GM20000 (cell line): ENCODE data around the gene ADCY5.
"Not testable (repeated sequence)": the region's sequence is repeated elsewhere in the genome, so short reads cannot be mapped to it uniquely, and the experiment has no call there.

ENCODE experiments used
- DNase-seq: peaks from one replicate; pipeline ENCODE4 v3.0.0; 2012; ENCODE audit warnings: low spot score
- CTCF ChIP-seq: IDR thresholded peaks from 2 replicates; pipeline ENCODE4 v1.5.1; 2012; ENCODE audit warnings: mild to moderate bottlenecking, control low read depth; ENCODE audit errors: extremely low read depth, missing control alignments

Gene ADCY5

DNA sequence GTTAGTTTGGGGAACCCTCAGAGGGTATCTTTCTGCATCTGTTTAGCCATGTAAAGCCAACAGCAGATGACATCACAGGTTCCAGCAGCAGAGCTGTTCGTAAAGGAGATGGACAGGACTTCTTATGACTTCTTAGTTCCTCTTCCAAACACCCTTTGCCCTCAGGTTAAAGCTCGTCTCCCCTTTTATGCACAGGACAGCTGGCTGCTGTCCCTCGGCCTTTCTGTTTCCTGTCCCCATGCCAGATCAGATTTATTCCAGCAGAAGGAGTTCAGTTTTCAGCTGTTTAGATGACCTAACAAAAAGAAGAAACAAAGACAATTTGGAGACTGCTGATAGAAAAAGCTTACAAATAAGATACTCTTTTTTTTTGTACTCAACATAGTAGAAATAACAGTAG is 202.0 kb downstream of the ADCY5 start:
- DNase-seq = no peak
- no peak for TF ChIP-seq CTCF

DNA sequence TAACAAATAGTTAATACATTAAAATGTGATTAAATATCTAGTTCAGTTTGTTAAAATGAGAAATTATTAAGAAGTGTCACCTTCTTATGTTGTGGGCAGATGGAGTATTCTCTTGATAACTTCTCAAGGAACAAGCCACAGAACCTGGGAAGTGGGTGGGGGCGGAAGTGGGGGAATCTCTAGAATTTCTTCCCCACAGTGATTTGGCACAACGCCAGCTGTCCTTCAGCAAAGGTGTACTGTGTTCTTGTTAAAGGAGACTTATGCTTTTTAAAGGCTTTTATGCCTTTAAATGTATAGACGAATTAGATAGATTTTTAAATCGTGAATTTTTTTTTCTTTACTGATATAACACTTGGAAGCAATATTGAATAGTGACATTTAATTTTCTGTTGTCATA is 204.8 kb downstream of the ADCY5 start:
- no peak for TF ChIP-seq CTCF
- no peak for DNase-seq

GRCh38 chr3:123239756-123240155 is 209.1 kb downstream of the ADCY5 start:
- DNase-seq = no peak

GRCh38 chr3:123239186-123239585 is 209.7 kb downstream of the ADCY5 start:
- not testable (repeated sequence) for DNase-seq

More at GRCh38 chr3:123239756-123240155, 209.1 kb downstream of the ADCY5 start:
- TF ChIP-seq CTCF = no peak

DNA sequence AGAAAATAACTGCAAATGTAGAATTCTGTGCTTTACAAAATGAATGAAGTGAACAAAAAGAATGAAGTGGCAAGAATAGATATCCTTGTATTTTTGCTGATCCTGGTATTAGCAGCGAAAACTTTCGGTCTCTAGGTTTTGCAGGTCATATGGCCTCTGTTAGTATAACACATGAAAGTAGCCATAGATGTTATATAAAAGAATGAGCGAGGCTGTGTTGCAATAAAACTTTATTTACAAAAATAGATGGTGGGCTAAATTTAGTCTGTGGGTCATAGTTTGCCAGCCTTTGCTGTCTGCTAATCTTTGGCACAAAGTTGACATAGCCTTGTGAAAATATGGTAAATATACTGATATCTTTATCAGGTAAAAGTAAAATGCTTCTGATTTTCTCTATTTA is 212.0 kb downstream of the ADCY5 start:
- TF ChIP-seq CTCF = no peak

More for the DNA sequence above, 212.0 kb downstream of the ADCY5 start:
- DNase-seq = no peak
